ENCODE results near the gene VARS2. TPM values are rescaled to one million over a fixed set of nuclear protein-coding genes. Genes with fewer than 3 reads are reported as not detected.
A peak's percentile ranks its signal among the peaks of the same experiment; 100 is the strongest.
"Not testable (repeated sequence)": the region's sequence is repeated elsewhere in the genome, so short reads cannot be mapped to it uniquely, and the experiment has no call there.

VARS2 gene
- total RNA-seq, 2 donors from 2014 or later: 16.6 to 29.7 TPM

GRCh38 chr6:30966154-30966553 lies 52.1 kb downstream of the VARS2 start:
- H3K27ac ChIP-seq: no peak overlapping the region
- intact Hi-C loops (cut with DNase I): no loop called here
- no peaks in the 10 kb centered on the region for H3K4me1 ChIP-seq
- H3K27me3 ChIP-seq: no peaks in the 10 kb centered on the region
- 58 to 79% methylated on average over 3 of the region's 3 CpGs for WGBS, 2 donors
- TF ChIP-seq POLR2A (IDR thresholded peaks at IDR 0.05): no peak
- TF ChIP-seq CTCF (IDR thresholded peaks at IDR 0.05): no peak
- no peak overlapping the region for H3K4me3 ChIP-seq
- H3K36me3 ChIP-seq (replicated peaks in 1 of 2; ENCODE audit: insufficient read depth in 1 of 2, low read depth in 2 of 2): no peaks in the 10 kb centered on the region
- DNase-seq (no peak), ATAC-seq (no peak)
- H3K9me3 ChIP-seq: no peaks in the 10 kb centered on the region

GRCh38 chr6:30969171-30969570 lies 55.1 kb downstream of the VARS2 start:
- H3K9me3 ChIP-seq; H3K4me1 ChIP-seq; ATAC-seq; H3K4me3 ChIP-seq; H3K27me3 ChIP-seq; H3K27ac ChIP-seq; intact Hi-C loops (cut with DNase I); H3K36me3 ChIP-seq (replicated peaks in 1 of 2; ENCODE audit: insufficient read depth in 1 of 2, low read depth in 2 of 2): not testable (repeated sequence)
- DNase-seq: peak in 1 of 4 donors; percentile 25
- WGBS, 2 donors: 86 to 93% methylated on average over 6 of the region's 6 CpGs

- TF ChIP-seq CTCF (IDR thresholded peaks at IDR 0.05): no peak
- no peak for TF ChIP-seq POLR2A (IDR thresholded peaks at IDR 0.05)
- no peak for ATAC-seq
- intact Hi-C loops (cut with DNase I): no loop called here
- Histone ChIP-seq H3K9me3 (no peaks in the 10 kb centered on the region), H3K36me3 (replicated peaks in 1 of 2; ENCODE audit: insufficient read depth in 1 of 2, low read depth in 2 of 2) (no peaks in the 10 kb centered on the region), H3K4me1 (no peaks in the 10 kb centered on the region), H3K27me3 (no peaks in the 10 kb centered on the region), H3K4me3 (no peak overlapping the region), H3K27ac (no peak overlapping the region)
- no peak for DNase-seq
- WGBS, 2 donors: 77 to 84% methylated on average over 5 of the region's 5 CpGs
Measured at GRCh38 chr6:30970946-30971345, 56.9 kb downstream of the VARS2 start.

GRCh38 chr6:30972816-30973215 lies 58.8 kb downstream of the VARS2 start:
- intact Hi-C loops (cut with DNase I): no loop called here
- no peak overlapping the region for H3K27ac ChIP-seq
- no peaks in the 10 kb centered on the region for H3K27me3 ChIP-seq
- ATAC-seq (no peak), DNase-seq (no peak)
- no peak overlapping the region for H3K4me3 ChIP-seq
- H3K36me3 ChIP-seq (replicated peaks in 1 of 2; ENCODE audit: insufficient read depth in 1 of 2, low read depth in 2 of 2): no peaks in the 10 kb centered on the region
- no peaks in the 10 kb centered on the region for H3K4me1 ChIP-seq
- TF ChIP-seq CTCF (IDR thresholded peaks at IDR 0.05) (no peak), POLR2A (IDR thresholded peaks at IDR 0.05) (no peak)
- no peaks in the 10 kb centered on the region for H3K9me3 ChIP-seq
- 84 to 94% methylated on average over 4 of the region's 4 CpGs for WGBS, 2 donors

GRCh38 chr6:30974490-30975252 lies 60.6 kb downstream of the VARS2 start:
- no peak for ATAC-seq
- intact Hi-C loops (cut with DNase I): no loop called here
- no peak for DNase-seq
- WGBS, 2 donors: 82 to 85% methylated on average over 4 of the region's 4 CpGs
- TF ChIP-seq CTCF (IDR thresholded peaks at IDR 0.05): no peak
- TF ChIP-seq POLR2A (IDR thresholded peaks at IDR 0.05): no peak
- Histone ChIP-seq H3K36me3 (replicated peaks in 1 of 2; ENCODE audit: insufficient read depth in 1 of 2, low read depth in 2 of 2) (no peaks in the 10 kb centered on the region), H3K4me1 (no peaks in the 10 kb centered on the region), H3K4me3 (no peak overlapping the region), H3K9me3 (no peaks in the 10 kb centered on the region), H3K27me3 (no peaks in the 10 kb centered on the region), H3K27ac (no peak overlapping the region)

Small RNAs within 50 kb of the gene (microRNA-seq; reads per million reads assigned to microRNA genes)
- gene MIR4640 (ENCODE audit: borderline number of aligned reads in 2 of 2, borderline replicate concordance in 2 of 2): 0.47 to 0.90 reads per million in 2 donors

Small RNAs within 50 kb of the gene (small RNA-seq; reads per million reads assigned to genes)
- gene RF00019: not detected

Other genes with a start within 250 kb of the VARS2 start
- gene DHX16, start 241.2 kb upstream of the VARS2 start, total RNA-seq: 10 to 100 TPM; 12.2 to 24.4 TPM
- gene PPP1R18, start 227.6 kb upstream of the VARS2 start, total RNA-seq: 10 to 100 TPM; 14.5 to 20.0 TPM
- 1 to 10 TPM; 2.6 to 5.2 TPM for gene NRM, start 223.3 kb upstream of the VARS2 start, total RNA-seq
- gene MDC1, start 197.0 kb upstream of the VARS2 start, total RNA-seq: 10 to 100 TPM; 11.4 to 18.1 TPM
- gene TUBB, start 193.9 kb upstream of the VARS2 start, total RNA-seq: 10 to 100 TPM; 80.9 to 84.4 TPM
- gene FLOT1, start 171.6 kb upstream of the VARS2 start, total RNA-seq: 10 to 100 TPM; 70.0 to 82.4 TPM
- gene IER3, start 169.7 kb upstream of the VARS2 start, total RNA-seq: 10 to 100 TPM; 46.4 to 60.3 TPM
- gene DDR1, start 29.7 kb upstream of the VARS2 start, total RNA-seq: 10 to 100 TPM; 90.3 to 97.3 TPM
- gene GTF2H4, start 6.0 kb upstream of the VARS2 start, total RNA-seq: 10 to 100 TPM in 1 of 2 donors, under 1 TPM in 1; 0.66 to 27.2 TPM
- gene SFTA2, start 17.9 kb downstream of the VARS2 start, total RNA-seq: 1 to 10 TPM in 1 of 2 donors, not detected in 1; 5.2 TPM
- under 1 TPM; under 0.01 to 0.52 TPM for gene MUCL3, start 26.7 kb downstream of the VARS2 start, total RNA-seq
- gene MUC21, start 69.5 kb downstream of the VARS2 start, total RNA-seq: not detected
- not detected for gene MUC22, start 96.2 kb downstream of the VARS2 start, total RNA-seq
- gene C6orf15, start 198.3 kb downstream of the VARS2 start, total RNA-seq: not detected
- 1 to 10 TPM; 1.6 to 3.4 TPM for gene PSORS1C1, start 200.6 kb downstream of the VARS2 start, total RNA-seq
- gene CDSN, start 206.2 kb downstream of the VARS2 start, total RNA-seq: not detected
- gene PSORS1C2, start 224.8 kb downstream of the VARS2 start, total RNA-seq: not detected
- gene CCHCR1, start 243.6 kb downstream of the VARS2 start, total RNA-seq: 10 to 100 TPM; 15.6 to 28.7 TPM
- gene TCF19, start 244.4 kb downstream of the VARS2 start, total RNA-seq: 1 to 10 TPM; 1.8 to 2.0 TPM